Smooth muscle cell (in vitro differentiated cells): ENCODE results near the gene ZNF814. TPM values are rescaled to one million over a fixed set of nuclear protein-coding genes. Genes with fewer than 3 reads are reported as not detected.
A peak's percentile ranks its signal among the peaks of the same experiment; 100 is the strongest.

Experiments used
- DNase-seq: peaks from one replicate; lab custom pipeline; 2025; ENCODE audit not compliant: unreplicated experiment; lab: John Stamatoyannopoulos, UW
- H2AFZ ChIP-seq: fragments of 200-600 bp; sonication (generic); 2 replicates; pipeline ENCODE4 v1.6.0; 2016; ENCODE audit warnings: antibody characterized with exemption, low read depth, mild to moderate bottlenecking
- H3F3A ChIP-seq: fragments of 200-600 bp; sonication (generic); 2 replicates; pipeline ENCODE4 v1.6.0; 2017; ENCODE audit warnings: antibody characterized with exemption, low read depth
- H3K27ac ChIP-seq: fragments of 200-600 bp; sonication (generic); 2 replicates; pipeline ENCODE4 v1.5.1; 2016; ENCODE audit warnings: low read depth, mild to moderate bottlenecking
- H3K27me3 ChIP-seq: fragments of 200-600 bp; sonication (generic); 2 replicates; pipeline ENCODE4 v1.6.1; 2016; ENCODE audit warnings: low read depth, mild to moderate bottlenecking
- H3K36me3 ChIP-seq: fragments of 200-600 bp; sonication (generic); 2 replicates; pipeline ENCODE4 v1.5.1; 2016; ENCODE audit warnings: low read depth
- H3K4me1 ChIP-seq: fragments of 200-600 bp; sonication (generic); 2 replicates; pipeline ENCODE4 v1.5.1; 2016; ENCODE audit warnings: low read depth
- H3K4me2 ChIP-seq: fragments of 200-600 bp; sonication (generic); 2 replicates; pipeline ENCODE4 v1.6.0; 2016; ENCODE audit warnings: mild to moderate bottlenecking
- H3K4me3 ChIP-seq: fragments of 200-600 bp; sonication (generic); 2 replicates; pipeline ENCODE4 v1.5.1; 2016; ENCODE audit warnings: mild to moderate bottlenecking
- H3K79me2 ChIP-seq: fragments of 200-600 bp; sonication (generic); 2 replicates; pipeline ENCODE4 v1.6.0; 2016; ENCODE audit warnings: low read depth, mild to moderate bottlenecking
- H3K9ac ChIP-seq: fragments of 200-600 bp; sonication (generic); 2 replicates; pipeline ENCODE4 v1.6.0; 2016; ENCODE audit warnings: low read depth
- H3K9me3 ChIP-seq: fragments of 200-600 bp; sonication (generic); replicated peaks from 2 replicates; pipeline ENCODE4 v1.5.1; 2016; ENCODE audit warnings: low read depth
- H4K20me1 ChIP-seq: fragments of 200-600 bp; sonication (generic); 2 replicates; pipeline ENCODE4 v1.6.0; 2016; ENCODE audit warnings: low read depth
- WGBS: methylation state at CpG from one replicate; pipeline ENCODE4 v1.1.7; 2016; ENCODE audit warnings: low lambda C conversion rate; 5-methylcytosine and 5-hydroxymethylcytosine counted together
- polyA plus RNA-seq: library from polyadenylated mRNA; unstranded; fragments of >200 nt; fragmentation: Nextera tagmentation; extraction: Ambion mirVana; gene quantifications from 2 replicates; pipeline ENCODE4 v1.2.1, GENCODE V29; 2016
- total RNA-seq: library from RNA; depleted of rRNA; stranded (reverse); fragments of >200 nt; gene quantifications from 2 replicates; pipeline ENCODE4 v1.2.3, GENCODE V29; 2014
- TF ChIP-seq, protein P1 (sequence below): fragments of 200-600 bp; sonication (generic); IDR thresholded peaks from 2 replicates; pipeline ENCODE4 v1.5.1; 2017; ENCODE audit warnings: borderline replicate concordance, mild to moderate bottlenecking, antibody characterized with exemption; ENCODE audit not compliant: insufficient read depth, poor library complexity, severe bottlenecking

Gene ZNF814
- total RNA-seq (9.6 and 16.7 TPM in 2 replicates), polyA plus RNA-seq (9.7 and 13.5 TPM in 2 replicates)

DNA sequence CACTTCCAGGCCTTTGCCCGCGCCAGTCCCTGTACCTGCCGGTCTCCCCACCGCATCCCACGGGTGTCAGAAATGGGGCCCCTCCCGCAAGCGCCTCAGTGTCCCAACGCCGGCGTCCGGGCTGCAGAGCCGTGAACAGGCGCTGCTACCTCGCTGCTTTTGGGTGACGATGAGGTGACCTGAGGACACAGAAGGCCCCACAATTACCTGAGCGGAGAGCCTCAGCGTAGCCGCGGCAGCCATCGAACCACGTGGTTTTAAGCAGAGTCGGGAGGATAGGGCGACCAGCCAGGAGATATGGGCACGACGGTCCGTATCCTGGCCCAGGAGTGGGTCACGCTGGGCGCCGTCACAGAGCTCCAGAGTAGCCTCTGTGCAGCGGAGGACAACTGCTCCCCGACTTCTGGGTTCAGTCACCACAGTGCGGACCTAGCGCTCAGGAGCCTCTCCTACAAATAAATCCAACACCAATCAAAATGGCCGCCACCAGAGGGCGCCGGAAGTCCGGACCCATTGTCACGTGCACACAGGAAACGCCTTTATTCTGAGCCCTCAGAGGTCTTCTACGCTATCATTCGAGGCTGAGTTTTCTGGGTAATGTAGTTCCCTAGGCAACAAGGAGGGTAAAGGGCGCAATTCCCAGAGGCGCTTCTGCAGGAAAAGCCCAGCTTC, at the start of gene ZNF814:
Gene ZNF814, minus strand, starts transcription at position 478 of the 672 bp plus-strand sequence. Its CDS starts 235 bp downstream, at position 243.
- Histone ChIP-seq H3F3A (no peaks in the 10 kb centered on the region), H4K20me1 (peaks cover 7% of the 10 kb centered on the region), H3K9me3 (no peaks in the 10 kb centered on the region), H3K4me1 (peaks cover 13% of the 10 kb centered on the region), H3K27me3 (no peaks in the 10 kb centered on the region), H3K79me2 (peaks cover 44% of the 10 kb centered on the region), H3K9ac (peak within 1 kb of the TSS; percentile 83), H3K36me3 (no peaks in the 10 kb centered on the region), H2AFZ (peak within 1 kb of the TSS; percentile 57), H3K4me3 (peak within 1 kb of the TSS; percentile 75), H3K4me2 (peak within 1 kb of the TSS; percentile 91), H3K27ac (peak within 1 kb of the TSS; percentile 95)
- DNase-seq, result peak; percentile 45
- TF ChIP-seq, protein P1, sequence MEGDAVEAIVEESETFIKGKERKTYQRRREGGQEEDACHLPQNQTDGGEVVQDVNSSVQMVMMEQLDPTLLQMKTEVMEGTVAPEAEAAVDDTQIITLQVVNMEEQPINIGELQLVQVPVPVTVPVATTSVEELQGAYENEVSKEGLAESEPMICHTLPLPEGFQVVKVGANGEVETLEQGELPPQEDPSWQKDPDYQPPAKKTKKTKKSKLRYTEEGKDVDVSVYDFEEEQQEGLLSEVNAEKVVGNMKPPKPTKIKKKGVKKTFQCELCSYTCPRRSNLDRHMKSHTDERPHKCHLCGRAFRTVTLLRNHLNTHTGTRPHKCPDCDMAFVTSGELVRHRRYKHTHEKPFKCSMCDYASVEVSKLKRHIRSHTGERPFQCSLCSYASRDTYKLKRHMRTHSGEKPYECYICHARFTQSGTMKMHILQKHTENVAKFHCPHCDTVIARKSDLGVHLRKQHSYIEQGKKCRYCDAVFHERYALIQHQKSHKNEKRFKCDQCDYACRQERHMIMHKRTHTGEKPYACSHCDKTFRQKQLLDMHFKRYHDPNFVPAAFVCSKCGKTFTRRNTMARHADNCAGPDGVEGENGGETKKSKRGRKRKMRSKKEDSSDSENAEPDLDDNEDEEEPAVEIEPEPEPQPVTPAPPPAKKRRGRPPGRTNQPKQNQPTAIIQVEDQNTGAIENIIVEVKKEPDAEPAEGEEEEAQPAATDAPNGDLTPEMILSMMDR, result peak; percentile 59
- 5% methylated on average over 43 of the region's 43 CpGs for WGBS

DNA sequence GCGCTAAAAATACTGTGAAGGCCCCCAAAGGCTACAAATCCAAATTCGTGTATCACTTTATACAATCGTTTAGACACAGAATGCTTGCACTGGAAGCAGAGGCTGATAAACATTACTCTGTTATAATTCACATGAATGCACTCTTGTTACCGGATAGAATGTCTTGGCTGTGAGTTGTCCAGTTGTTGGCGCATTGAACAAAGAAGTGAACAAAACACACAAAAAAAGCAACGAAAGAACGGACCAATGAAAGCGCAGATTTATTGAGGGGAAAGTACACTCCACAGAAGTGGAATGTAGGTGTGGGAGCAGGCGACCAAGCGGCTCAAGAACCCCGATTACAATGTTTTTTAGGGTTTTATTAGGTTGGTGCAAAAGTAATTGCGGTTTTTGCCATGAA, 46.9 kb upstream of the ZNF814 start:
- Histone ChIP-seq H3K27me3 (no peaks in the 10 kb centered on the region), H3K9ac (no peak overlapping the region), H3K36me3 (peaks cover 7% of the 10 kb centered on the region), H2AFZ (no peak overlapping the region), H3K9me3 (no peaks in the 10 kb centered on the region), H3K79me2 (peaks cover 19% of the 10 kb centered on the region), H3K4me3 (peak overlapping the region; percentile 97), H3K4me1 (no peaks in the 10 kb centered on the region), H3F3A (no peaks in the 10 kb centered on the region), H4K20me1 (no peaks in the 10 kb centered on the region), H3K27ac (no peak overlapping the region), H3K4me2 (no peak overlapping the region)
- TF ChIP-seq, protein P1, result no peak
- WGBS, result 92% methylated on average over 12 of the region's 12 CpGs
- no peak for DNase-seq

DNA sequence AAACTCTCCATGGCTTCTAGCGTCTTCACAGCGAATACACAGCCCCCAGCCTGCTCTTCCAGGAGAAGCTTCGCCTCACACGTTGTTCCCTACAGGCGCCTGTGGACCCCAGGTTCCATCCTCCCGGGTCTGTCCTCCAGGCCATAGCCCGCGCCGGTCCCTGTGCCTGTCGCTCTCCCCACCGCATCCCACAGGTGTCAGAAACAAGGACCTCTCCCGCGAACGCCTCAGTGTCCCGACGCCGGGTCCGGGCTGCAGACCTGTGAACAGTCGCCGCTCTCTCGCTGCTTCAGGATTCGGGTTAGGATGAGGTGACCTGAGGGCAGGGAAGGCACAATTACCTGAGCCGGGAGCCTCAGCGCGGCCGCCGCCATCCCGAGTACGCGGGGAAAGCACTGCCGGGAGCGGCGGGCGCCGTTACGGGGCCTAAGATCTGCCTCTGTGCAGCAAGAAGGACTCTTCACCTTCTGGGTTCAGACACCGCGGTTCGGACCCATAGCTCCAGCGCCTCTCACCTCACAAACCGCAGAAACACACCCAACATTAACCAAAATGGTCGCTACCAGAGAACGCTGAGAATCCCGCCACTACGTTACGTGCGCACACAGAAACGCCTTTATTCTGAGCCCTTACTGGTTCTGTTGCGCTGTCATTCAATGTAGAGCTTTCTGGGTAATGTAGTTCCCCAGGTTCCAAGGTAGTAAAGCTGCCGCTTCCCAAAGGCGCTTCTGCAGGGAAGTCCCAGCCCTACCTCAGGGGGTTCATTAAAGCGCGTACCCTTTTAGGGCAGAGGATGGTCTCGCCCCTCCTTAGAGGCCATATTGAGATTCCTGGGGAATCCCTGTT, 46.2 kb upstream of the ZNF814 start, which contains the start of gene ZNF418:
Gene ZNF418, minus strand, starts transcription at position 583 of the 846 bp plus-strand sequence. CDS start 1,580 bp downstream, outside the sequence.
- H3K4me3 ChIP-seq, result peak within 1 kb of the TSS; percentile 97
- peak within 1 kb of the TSS; percentile 93 for H3K4me2 ChIP-seq
- H3K79me2 ChIP-seq, result peaks cover 19% of the 10 kb centered on the region

More for the DNA sequence above, 46.2 kb upstream of the ZNF814 start, which contains the start of gene ZNF418:
- H3K9ac ChIP-seq, result peak within 1 kb of the TSS; percentile 77
- H3K36me3 ChIP-seq, result peaks cover 13% of the 10 kb centered on the region
- H3K27ac ChIP-seq, result no peak within 1 kb of the TSS
- H2AFZ ChIP-seq, result peak within 1 kb of the TSS; percentile 87
- H3K9me3 ChIP-seq, result no peaks in the 10 kb centered on the region
- H3F3A ChIP-seq, result no peaks in the 10 kb centered on the region
- no peaks in the 10 kb centered on the region for H3K4me1 ChIP-seq
- H4K20me1 ChIP-seq, result no peaks in the 10 kb centered on the region
- peak; percentile 3 for DNase-seq
- 1% methylated on average over 54 of the region's 54 CpGs for WGBS
- TF ChIP-seq, protein P1, result no peak
- no peaks in the 10 kb centered on the region for H3K27me3 ChIP-seq
